GM12864 (cell line): Measurements from ENCODE around the gene WDR19.

ENCODE experiments used
- DNase-seq: peaks from one replicate; pipeline ENCODE4 v3.0.0-alpha.2; 2011; ENCODE audit warnings: low read depth
- H3K4me3 ChIP-seq: 2 replicates; pipeline ENCODE4 v1.5.1; 2011; ENCODE audit warnings: mild to moderate bottlenecking, low read depth, low read length, control low read depth
- CTCF ChIP-seq: IDR thresholded peaks from 2 replicates; pipeline ENCODE4 v1.5.1; 2011; ENCODE audit warnings: low read depth, mild to moderate bottlenecking, moderate library complexity, low read length, control low read depth, inconsistent platforms; ENCODE audit errors: missing control alignments

The WDR19 gene

GRCh38 chr4:39231660-39232059 is 49.3 kb downstream of the WDR19 start:
- no peak for DNase-seq
- no peak overlapping the region for H3K4me3 ChIP-seq
- no peak for TF ChIP-seq CTCF

DNA sequence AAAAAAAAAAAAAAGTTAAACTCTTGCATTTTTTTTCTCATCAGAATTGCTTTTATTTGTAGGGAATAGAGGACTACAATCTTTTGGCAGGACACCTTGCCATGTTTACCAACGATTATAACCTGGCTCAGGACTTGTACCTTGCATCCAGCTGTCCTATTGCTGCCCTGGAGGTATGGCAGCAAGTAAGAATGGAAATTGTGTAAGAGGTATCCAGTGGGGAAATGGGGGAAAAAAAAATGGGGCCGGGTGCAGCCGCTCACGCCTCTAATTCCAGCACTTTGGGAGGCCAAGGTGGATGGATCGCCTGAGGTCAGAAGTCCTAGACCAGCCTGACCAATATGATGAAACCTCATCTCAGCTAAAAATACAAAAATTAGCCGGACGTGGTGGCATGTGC is 49.8 kb downstream of the WDR19 start:
- TF ChIP-seq CTCF: no peak
- DNase-seq: no peak

GRCh38 chr4:39233114-39233513 is 50.8 kb downstream of the WDR19 start:
- TF ChIP-seq CTCF: no peak
- no peak for DNase-seq
- H3K4me3 ChIP-seq: no peak overlapping the region

More for the DNA sequence above, 49.8 kb downstream of the WDR19 start:
- no peak overlapping the region for H3K4me3 ChIP-seq

DNA sequence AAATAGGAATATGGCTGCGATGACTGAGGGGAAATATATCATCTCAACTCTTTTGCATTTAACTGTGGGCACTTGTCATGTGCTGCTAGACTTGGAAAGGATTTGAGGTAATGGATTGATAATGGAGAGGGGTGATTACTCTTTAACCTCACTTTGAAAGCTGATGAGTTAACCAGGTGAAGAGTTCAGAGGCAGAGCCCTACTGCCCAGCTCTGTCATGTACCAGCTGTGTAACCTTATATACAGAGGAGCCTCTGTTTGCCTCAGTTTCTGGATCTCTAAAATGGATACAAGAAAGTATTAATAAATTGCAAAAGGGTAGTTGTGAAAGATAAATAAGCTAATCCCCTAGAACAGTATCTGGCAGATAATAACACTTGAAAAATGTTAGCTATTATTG is 51.5 kb downstream of the WDR19 start:
- no peak overlapping the region for H3K4me3 ChIP-seq
- TF ChIP-seq CTCF: no peak
- DNase-seq: no peak

DNA sequence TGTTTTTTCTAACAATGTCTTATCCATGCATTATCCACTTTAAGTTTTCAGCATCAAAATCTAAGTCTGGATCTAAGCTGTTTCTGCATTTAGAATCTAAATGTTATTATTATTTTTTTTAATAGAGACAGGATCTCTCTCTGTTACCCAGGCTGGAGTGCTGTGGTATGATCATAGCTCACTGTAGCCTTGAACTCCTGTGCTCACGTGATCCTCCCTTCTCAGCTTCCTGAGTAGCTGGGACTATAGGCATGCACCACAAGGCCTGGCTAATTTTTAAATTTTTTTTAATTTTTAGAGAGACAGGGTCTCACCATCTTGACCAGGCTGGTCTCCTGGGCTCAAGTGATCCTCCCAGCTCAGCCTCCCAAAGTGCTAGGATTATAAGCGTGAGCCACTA is 52.7 kb downstream of the WDR19 start:
- no peak for DNase-seq
- no peak overlapping the region for H3K4me3 ChIP-seq
- TF ChIP-seq CTCF: no peak

DNA sequence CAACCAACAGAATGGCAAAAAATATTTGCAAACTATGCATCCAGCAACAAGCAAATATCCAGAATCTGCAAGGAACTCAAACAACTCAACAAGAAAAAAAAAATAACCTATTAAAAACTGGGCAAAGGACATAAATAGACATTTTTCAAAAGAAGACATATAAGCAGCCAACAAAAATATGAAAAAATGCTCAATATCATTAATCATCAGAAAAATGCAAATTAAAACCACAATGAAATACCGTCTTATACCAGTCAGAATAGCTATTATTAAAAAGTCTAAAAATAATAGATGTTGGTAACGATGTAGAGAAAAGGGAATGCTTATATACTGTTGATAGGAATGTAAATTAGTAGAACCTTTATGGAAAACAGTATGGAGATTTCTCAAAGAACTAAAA is 53.4 kb downstream of the WDR19 start:
- H3K4me3 ChIP-seq: no peak overlapping the region
- no peak for DNase-seq
- no peak for TF ChIP-seq CTCF

DNA sequence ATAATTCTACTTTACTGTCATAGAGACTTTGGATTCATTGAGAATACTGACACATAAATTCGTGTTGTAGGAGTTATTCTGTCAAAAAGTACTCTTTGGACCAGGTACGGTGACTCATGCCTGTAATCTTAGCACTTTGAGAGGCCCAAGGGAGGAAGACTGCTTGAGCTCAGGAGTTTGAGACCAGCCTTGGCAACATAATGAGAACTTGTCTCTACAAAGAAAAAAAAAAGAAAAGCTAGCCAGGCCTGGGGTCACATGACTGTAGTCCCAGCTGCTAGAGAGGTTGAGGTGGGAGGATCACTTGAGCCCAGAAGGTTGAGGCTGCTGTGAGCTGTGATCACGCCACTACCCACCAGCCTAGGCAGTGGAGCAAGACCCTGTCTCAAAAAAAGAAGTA is 54.9 kb downstream of the WDR19 start:
- DNase-seq: no peak
- no peak overlapping the region for H3K4me3 ChIP-seq
- no peak for TF ChIP-seq CTCF
